GM23248 (cell line): ENCODE results near the gene LRRC1.

Experiments
- EZH2 ChIP-seq: fragments of 200-600 bp; sonication (generic); IDR thresholded peaks from 2 replicates; pipeline ENCODE4 v1.6.1; 2018; ENCODE audit warnings: antibody characterized with exemption, mild to moderate bottlenecking; ENCODE audit not compliant: insufficient read depth, poor library complexity, severe bottlenecking
- EZH2phosphoT487 ChIP-seq: fragments of 200-600 bp; sonication (generic); IDR thresholded peaks from 2 replicates; pipeline ENCODE4 v1.6.1; 2018; ENCODE audit warnings: antibody characterized with exemption, moderate library complexity, mild to moderate bottlenecking, low read depth; ENCODE audit not compliant: insufficient read depth

DNA sequence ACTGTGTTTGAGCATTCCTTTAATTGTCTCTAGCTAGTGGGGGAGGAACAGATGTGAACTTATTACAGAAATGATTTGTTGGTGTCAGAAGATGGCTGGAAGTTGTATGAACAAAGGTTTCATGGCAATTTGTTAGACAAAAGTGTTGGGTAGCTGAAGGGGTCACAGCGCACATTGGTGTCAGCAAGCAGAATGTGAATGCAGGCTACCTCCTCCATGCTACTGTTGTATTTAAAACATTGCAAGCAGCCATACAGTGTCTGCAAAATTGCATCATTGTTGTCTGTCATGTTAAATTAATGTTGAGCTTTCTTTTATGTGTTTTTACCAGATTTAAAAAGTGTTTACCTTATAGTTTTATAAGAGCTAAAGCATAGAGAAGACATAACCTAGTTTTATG, 6.2 kb downstream of the LRRC1 start:
- no peak for TF ChIP-seq EZH2phosphoT487
- no peak for TF ChIP-seq EZH2
